Measurements from ENCODE around the gene LCMT1.
"Not testable (repeated sequence)": the region's sequence is repeated elsewhere in the genome, so short reads cannot be mapped to it uniquely, and the experiment has no call there.

Gene LCMT1

DNA sequence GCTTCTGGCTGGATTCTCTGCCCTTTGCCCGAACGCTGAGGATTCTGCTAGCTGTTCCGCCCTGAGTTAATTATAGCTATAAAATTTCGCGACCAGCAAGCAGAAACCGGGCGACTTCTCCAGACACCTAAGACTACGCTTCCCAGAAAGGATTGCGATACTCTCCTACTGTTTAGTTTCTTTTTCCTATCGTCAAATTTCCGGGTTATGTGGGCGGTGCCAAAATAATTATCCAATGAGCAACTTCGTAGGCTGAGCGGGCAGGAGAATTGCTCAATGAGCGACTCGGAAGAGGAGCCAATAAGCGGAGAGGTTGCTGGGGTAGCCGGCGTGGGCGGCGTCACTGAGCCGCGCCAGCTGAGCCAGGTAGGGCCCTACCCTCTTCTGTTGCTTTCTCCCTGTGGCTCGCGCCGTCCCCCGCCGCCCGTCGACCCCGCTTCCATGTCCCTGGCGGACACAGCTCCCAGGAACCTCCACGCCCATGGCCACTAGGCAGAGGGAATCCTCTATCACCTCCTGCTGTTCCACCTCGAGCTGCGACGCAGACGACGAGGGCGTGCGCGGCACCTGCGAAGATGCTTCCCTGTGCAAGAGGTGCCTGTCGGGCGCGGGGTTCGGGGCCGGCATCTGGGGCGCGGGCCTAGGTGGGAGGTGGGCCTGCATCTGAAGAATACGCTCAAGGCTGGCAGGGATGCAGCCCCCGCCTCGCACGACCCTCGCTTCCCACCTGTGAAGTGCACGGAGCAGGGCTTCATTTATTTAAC lies at the start of gene LCMT1:
LCMT1 (plus strand) TSS at position 340 of the 764 bp plus-strand sequence; CDS start at position 482, 142 bp downstream.
- peak; percentile 97 for DNase-seq

DNA sequence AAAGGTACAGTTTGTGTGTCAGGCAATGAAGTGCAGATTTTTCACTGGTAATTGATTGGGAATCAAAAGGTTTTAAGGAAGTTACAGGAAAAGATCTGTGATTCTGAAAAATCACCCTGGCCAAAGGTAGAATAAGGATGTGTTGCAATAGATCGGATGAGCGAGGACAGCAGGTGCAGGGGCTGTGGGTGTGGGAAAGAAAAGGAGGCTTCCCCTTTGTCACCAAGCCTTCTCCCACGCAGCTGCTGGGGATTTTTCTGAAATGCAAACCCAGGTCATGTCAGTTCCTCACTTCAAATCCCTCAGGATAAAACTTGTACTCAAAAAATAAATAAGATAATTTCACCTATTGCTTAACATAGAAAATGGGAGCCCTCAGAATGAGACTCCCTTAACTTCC lies 48.4 kb upstream of the LCMT1 start:
- no peak for DNase-seq

DNA sequence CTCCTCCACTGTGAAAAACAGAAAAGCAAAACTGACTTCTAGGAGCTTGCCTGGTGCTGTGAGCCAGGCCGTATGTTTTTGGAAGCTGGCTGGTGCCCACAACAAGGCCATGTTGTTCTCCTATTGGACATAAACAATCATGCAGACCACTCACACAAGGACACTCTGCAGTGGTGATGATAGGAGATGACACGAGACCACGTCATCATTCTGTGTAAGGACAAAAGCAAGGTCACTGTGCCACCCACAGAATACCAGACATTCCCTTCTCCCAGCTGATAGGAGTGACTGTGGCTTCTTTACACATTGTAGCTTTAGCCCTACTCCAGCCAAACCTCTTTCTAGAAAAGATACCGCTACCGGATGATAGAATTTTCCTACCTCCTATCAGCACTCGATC lies 47.7 kb upstream of the LCMT1 start:
- DNase-seq: no peak

DNA sequence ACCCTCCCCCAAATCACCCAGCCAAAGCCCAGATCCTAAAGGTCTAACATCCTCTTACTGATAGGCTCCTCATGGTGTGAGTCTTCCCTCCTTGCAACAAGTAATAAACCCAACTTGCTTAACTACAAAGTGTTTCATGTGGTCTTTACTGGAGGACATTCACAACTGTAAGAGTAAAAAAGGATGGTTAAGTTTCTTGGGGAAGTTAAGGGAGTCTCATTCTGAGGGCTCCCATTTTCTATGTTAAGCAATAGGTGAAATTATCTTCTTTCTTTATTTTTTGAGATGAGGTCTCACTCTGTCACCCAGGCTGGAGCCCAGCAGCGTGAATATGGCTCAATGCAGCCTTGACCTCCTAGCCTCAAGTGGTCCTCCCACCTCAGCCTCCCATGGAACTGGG lies 47.3 kb upstream of the LCMT1 start:
- not testable (repeated sequence) for DNase-seq

DNA sequence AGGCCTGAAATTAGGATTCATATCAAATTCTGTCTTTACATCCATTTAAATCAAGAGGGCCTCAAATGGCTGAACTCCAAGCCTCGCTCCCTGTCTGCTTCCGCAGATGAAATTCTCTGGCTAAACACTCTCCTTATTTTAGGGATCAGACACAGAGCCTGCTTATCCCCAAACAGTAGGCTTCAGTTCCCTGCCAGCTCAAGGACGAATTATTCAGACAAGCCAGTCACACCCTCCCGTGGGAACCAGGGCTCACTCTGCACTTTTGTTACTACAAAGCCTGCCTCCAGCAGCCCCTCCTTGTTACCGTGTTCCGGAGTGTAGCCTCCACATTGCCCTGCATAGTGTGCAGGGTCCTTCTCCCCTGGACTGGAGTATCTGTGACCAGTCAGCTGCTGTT lies 46.6 kb upstream of the LCMT1 start:
- DNase-seq: no peak

DNA sequence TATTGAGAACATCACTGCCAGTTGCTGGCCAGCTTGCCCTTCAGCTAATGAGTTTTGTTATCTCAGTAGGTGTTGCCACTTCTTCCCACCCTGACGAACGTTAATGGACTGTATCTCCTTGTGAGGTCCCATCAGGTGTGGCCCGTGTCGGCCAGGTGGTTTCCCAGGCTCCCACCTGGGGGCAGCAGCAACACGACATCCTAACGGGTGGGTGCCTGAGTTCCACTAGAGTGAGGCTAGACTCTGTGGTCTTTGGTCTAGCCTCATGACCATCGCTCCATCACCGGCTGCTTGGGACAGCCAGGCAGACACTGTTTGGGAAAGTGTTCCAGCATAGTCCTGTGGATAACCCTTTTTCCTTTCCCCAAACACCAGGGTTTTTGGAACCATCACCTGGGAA lies 45.6 kb upstream of the LCMT1 start:
- DNase-seq: no peak

DNA sequence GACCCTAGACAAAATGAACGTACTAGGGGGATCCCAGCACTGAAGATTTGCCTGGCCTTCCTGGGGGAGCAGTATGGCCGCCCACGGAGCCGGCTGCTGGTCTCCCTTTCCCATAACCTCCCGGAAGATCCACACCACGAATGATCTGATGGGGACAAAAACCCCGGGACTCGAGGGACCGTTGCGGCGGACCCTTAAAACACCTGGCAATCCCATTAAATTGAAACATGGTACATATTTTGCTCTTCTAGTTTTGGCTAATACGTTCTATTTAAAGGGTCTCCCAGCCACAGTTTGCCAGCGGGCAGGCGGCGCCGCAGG lies 45.2 kb upstream of the LCMT1 start:
- no peak for DNase-seq

DNA sequence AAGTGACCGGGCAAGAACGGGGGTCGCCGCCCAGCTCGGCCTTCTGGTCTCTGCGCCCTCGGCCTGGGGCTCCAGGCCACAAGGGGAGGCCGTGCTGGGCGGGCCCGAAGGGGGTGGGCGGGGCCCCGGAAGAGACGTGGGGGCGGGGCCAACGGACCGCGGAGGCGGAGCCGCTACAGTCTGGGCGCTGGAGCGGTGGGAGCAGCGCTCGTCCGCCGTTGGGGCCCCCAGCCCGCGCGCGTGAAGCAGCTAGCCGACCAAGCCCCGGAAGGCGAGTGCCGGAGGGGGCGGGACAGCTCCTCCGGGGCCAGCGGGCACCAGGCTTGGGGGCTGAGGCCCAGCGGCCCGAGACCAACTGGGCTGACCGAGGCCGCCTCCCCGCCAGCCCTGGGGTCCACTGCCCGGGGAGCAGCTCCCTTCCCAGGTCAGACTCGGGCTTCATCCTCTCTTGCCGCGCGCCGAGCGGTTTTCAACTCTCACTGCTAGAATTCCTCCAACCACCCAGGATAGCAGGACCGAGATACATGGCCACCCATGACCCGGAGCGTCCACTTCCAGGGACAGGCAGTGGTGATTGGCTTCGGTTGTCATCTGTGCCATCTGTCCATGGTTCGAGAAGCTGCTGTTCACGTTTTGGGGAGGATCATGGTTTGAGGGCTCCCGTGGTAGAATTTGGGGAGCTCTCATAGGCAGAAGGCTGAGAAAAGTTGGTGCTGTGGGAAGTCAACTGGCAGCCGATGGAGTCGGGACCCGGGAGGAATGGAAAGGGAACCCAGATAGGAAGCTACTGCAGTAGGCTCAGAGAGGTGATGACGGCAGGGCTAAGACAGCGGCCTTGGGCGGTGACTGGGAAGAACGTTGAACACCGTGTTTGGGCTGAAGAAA lies 44.6 kb upstream of the LCMT1 start:
- DNase-seq: peak; percentile 69

DNA sequence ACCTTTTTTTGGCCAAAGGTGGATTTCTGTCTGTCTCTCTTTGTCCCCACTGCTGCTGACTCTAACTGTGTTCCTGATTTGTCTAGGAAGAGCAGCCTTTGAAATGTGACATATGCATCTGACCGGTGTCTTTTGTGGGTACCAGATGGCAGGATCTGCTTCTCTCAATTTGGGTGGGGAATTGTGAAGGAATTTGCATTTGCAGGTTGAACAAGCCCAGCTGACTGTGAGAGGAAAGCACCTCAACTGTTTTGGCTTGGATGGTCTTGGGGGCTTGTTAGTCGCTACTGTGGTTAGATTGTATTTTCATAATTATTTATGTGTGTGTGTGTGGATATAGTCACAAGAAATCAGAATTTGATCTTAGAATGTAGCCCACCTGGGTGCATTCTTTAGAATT lies 37.7 kb upstream of the LCMT1 start:
- no peak for DNase-seq

DNA sequence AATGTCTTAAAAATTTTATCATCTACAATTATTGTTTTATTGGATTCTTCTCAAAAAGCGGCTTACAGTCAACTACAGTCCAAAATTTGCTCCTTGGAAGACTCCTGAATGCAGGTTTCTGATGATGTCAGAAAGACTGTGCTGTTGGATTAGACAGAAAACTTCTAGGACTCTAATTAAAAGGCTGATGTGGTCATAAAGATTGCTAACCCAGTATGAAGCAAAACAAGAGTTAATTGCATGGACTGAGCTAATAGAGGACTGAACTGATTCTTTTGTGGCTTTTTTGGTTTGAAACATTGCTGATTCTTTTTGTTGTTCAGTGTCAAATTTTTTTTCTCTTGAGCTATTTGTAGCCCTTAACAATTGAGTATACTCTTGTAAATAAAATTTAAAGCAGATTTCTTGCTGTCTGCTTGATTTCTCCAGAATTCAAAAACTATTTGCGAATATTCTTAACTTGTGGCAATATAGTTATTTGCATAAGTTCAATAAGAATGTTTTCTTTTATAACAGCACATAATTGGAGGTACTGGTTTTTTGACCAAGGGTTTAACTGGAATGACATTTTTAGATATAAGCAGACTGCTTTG lies 33.1 kb upstream of the LCMT1 start:
- DNase-seq: no peak

DNA sequence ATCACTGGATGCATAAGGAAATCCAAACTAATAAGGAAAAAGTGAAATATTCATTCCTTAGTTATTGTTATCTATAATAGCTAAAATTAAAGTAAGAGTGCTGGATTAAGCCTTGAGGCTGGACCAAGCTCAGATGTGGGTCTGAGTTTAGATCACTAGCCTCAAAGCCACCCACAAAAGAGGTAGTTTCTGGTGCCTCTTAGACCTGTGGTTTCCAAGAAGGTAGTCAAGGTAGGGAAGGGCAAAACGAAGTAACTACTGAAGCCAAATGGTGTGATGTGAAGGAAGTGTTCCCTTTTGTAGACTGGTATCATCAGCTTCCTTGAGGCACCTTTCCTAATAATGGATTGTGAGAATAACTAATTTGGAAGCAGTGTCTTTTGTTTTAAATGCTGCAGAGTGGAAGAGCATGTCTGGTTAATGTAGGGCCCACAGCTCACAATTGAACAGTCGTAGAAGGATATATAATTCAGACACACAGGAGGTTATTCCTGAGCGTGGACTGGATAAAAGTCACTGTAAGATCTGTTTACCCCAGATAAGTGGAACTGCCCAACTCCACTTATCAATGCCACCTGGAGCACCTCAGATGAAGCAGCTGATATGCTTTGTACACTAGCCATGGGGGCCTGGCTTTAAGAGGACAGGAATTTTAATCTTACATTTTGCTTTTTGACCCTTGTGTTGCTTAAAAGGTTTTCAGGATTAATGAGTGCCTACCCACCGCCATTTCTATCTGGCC lies 31.7 kb upstream of the LCMT1 start:
- DNase-seq: no peak

DNA sequence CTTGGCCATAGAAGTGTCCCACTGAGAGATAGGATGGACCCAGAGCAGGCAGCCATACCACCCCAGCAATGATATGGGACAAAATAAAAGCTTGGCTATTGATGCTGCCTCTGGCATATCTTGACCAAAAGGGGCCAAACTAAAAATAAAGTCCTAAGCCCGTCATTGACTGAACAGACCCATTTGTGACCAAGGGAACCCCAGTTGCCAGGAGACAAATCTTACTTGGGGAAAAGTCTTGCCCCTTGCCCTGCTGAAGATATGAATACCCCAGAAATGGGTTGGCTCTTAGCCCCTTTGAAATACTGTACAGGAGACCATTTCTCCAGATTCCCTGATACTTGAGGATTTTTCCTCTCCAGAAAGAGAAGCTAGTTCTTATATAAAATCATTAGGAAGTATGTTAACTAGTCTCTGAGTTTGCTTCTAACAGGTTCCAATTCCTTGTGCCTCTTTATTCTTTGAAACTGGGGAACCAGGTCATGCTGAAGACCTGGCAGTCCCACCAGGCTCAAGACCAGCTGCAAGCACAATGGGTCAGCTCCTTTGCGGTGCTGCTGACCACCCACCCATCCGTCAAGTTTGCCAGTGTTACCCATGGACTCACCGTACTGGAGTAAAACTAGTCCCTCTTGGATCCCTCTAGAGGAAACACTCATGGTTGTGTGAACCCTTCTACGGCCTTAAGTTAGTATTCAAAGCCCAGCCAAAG lies 31.0 kb upstream of the LCMT1 start:
- no peak for DNase-seq

DNA sequence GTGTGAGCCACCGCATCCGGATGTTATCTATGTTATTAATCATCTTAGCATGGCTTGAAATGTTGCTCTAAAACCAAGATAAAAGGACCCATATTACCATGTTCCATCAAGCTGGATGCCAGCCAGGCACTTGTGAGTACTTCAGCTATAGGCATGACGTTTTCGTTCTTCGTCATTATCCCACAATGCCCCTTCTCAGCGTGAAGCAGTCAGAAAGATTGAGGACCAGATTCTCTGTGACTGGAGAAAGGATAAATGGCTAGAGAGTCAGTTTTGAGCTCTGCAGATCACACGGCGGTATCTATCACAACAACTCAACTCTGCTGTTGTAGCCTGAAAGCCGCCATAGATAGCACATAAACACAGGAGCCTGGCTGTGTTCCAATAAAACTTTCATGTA lies 29.8 kb upstream of the LCMT1 start:
- no peak for DNase-seq

DNA sequence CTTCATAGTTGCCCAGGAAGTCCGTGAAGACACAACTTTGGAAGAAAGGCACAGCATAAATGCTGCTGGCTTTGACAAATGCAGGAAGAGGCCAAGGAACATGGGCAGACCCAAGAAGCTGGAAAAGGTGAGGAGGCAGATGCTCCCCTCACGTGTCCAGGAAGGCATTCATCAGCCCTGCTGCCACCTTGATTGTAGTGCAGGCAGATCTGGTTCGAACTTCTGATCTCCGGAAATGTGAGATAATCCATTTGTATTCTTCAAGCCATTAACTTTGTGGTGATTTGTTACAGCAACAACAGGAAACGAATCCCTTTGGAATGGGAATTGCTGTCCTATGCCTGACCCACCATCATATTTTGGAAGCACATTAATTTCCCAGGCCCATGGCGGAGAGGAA lies 28.5 kb upstream of the LCMT1 start:
- DNase-seq: no peak

DNA sequence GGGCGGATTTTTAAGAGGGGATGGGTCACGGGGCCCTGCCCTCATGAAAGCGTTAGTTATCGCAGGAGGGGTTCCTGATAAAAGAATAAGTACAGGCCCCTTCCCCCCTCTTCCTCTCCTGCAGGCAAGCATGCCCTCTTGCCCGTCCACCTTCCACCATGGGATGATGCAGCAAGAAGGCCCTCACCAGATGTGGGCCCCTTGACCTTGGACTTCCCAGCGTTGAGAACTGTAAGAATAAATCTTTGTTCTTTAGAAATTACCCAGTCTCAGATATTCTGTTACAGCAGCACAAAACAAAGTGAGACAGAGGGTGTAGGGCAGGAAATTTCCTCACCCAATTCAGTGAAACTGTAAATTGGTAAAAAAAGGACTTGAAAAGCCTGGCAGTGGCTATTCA lies 27.8 kb upstream of the LCMT1 start:
- DNase-seq: no peak

DNA sequence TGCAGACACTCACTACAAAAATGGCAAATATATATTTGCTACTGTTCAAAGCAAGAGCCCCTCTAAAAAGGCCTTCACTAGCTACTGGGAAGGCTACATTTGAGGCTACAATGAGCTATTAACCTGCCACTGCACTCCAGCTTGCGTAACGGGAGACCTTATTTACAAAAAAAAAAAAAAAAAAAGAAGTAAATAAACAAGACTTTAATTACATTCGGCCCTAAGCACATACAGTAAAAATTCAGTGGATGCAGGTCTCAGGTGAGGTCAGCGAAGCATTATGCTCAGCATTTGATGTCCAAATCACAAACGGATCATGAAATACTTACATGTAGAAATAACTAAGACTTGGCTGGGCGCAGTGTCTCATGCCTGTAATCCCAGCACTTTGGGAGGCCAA lies 26.7 kb upstream of the LCMT1 start:
- no peak for DNase-seq

DNA sequence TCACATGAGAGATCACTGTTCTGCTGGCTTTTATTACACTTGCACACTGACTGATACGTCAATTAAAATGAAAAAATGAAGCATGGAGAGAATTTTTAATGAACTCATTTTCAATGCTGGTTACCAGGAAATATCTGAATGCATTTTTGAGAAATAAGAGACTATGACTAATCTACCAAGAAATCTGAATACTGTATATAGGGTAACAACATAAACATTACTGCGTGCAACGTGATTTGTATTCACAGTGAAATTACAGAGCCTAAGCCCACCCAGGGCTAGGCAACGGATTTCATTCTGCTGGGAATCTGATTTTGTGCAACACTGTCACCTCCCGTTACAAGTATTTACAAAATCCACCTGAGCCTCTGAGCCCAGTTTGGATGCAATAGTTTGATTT lies 23.8 kb upstream of the LCMT1 start:
- no peak for DNase-seq

DNA sequence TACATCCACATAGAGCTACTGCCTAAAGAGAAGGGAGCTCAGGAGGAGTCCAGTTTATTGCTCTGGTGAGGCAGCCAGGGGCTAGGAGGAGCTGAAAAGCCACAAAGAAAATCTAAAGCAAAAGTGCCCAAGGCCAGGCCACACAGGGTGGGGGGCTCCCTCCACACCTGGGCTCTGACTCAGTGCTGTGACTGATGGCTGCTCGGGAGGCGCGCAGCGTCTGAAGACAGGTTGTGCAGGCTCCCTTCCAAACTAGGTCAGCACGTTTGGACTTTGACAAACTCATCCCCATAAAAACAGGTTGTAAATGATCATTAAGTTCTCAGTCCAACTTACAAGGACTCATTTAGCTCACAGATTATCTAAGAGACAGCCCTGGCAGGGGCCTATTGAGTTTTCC lies 22.2 kb upstream of the LCMT1 start:
- DNase-seq: no peak

DNA sequence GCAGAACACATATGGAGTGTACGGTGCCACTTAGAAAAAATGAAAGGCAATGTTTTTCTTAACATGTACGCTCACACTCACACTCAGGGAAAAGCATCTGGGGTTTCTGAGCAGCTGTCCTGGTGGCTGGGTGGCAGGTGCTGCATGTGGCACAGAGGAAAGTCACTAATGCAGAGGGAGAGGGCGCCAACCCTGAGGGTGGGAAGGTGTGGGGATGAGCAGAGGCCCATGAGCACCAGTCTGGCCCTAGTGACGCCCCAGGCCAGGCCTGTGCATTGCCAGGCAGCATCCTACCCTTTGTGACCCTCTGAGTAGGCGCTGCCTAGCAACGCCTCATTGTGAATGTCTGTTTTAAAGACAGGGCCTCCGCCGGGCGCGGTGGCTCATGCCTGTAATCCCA lies 19.1 kb upstream of the LCMT1 start:
- no peak for DNase-seq

DNA sequence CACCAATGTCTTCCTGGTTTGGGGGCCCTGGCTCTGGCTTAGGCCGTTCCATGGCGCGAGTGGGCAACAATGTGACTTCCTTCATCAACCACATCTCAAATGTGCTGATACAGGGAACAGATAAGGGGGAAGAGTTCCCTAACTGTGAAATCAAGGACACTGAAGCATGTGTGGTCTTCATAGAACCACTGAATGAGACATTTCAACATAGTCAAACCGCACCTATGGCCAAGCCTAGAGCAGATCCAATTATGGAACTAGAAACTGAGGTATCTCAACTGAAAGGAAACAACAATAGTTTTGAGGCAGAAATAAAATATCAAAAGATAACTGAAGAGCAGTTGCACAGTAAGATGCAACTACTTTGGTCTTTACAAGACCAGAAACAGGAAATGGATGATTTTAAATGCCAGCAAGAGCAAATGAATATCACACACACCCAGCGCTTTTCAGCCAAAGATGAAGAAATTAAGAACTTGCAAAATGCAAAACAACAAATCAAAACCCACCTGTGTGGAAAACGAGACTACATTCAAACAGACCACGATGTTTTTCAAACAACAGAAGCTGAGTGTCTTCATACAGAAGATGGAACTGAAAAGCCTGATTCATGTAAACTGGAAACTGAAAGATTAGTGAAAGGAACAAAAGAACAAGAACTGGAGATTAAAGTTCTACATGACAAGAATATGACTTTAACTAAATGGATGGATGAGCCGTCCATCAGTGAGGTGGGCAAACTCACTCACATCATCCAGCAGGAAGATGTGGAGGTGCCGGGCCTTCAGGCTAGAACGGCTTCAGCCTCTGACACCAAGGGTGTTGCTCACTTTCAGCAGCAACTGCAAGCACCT lies 18.1 kb upstream of the LCMT1 start:
- DNase-seq: no peak

DNA sequence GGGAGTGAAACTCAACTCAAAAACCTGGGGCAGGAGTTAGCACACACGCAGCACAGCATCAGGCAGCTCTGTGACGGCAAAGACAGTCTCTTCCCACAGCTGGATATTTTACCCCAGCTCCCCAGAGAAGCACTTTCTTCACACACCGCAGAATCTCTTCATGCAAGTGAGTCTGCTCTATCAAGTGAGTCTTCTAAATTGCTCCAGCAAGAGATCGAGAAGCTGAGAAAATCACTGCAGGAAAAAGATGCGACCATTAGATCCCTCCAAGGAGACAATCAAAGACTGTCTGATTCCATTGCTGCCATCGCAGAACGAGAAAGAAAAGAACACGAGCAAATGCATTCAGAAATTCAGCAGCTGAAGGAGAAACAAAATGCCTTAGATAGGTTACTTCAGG lies 16.9 kb upstream of the LCMT1 start:
- no peak for DNase-seq

DNA sequence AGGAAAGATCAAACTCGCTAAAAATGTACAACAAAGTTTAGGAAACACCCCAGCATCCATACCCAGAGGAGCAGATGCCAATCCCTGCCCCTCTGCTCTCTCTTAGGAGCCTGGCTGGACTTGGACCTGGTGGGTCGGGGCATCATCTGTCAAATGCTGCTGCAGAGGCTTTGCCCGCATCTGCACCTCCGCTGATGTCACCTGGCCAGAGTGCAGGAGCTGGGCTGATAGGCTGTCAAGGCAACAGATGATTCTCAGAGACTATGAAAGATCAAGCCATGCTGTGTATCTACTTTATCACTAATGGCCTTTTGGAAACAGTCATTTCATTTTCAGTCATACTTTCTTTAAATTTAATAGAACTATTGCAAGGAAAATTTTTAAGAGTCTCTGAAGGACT lies 15.9 kb upstream of the LCMT1 start:
- DNase-seq: no peak
